GM13977 (cell line): ENCODE results near the gene ME1.

Experiments
- DNase-seq: peaks from one replicate; pipeline ENCODE4 v3.0.0; 2012; ENCODE audit warnings: low spot score
- in situ Hi-C: fragments of 300-500 bp; cut with MboI; formaldehyde crosslinking; loops from one replicate; pipeline ENCODE4 v1.12.0; 2022; ENCODE audit warnings: low sequenced_read_pairs, low pct_unique_long_range_greater_than_20kb, mixed read lengths, inconsistent platforms; ENCODE audit not compliant: unreplicated experiment
- TF ChIP-seq, protein P1 (sequence below): IDR thresholded peaks from 2 replicates; pipeline ENCODE4 v1.5.1; 2012; ENCODE audit warnings: mild to moderate bottlenecking, control low read depth; ENCODE audit not compliant: insufficient read depth; ENCODE audit errors: extremely low read depth, missing control alignments

Gene ME1

DNA sequence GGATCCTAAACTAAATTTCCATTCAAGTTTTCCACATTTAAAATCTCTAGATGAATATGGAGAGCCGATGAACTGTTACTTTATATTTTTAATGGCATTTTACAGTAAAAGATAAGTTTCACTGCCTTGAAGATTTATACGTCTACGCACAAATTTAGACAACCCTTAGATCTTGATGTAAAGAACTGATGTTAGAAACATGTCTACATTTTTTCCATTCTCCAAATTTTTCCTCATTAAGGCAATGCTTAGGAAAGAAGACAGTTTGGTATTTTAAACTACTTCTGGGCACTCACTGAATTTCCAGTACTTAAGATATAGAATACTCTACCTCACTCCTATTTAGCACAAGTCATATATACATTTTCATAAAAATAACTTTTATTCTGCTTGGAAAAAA lies 45.4 kb downstream of the ME1 start:
- in situ Hi-C loops = no loop called here
- DNase-seq = no peak
- TF ChIP-seq, protein P1, sequence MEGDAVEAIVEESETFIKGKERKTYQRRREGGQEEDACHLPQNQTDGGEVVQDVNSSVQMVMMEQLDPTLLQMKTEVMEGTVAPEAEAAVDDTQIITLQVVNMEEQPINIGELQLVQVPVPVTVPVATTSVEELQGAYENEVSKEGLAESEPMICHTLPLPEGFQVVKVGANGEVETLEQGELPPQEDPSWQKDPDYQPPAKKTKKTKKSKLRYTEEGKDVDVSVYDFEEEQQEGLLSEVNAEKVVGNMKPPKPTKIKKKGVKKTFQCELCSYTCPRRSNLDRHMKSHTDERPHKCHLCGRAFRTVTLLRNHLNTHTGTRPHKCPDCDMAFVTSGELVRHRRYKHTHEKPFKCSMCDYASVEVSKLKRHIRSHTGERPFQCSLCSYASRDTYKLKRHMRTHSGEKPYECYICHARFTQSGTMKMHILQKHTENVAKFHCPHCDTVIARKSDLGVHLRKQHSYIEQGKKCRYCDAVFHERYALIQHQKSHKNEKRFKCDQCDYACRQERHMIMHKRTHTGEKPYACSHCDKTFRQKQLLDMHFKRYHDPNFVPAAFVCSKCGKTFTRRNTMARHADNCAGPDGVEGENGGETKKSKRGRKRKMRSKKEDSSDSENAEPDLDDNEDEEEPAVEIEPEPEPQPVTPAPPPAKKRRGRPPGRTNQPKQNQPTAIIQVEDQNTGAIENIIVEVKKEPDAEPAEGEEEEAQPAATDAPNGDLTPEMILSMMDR = no peak

DNA sequence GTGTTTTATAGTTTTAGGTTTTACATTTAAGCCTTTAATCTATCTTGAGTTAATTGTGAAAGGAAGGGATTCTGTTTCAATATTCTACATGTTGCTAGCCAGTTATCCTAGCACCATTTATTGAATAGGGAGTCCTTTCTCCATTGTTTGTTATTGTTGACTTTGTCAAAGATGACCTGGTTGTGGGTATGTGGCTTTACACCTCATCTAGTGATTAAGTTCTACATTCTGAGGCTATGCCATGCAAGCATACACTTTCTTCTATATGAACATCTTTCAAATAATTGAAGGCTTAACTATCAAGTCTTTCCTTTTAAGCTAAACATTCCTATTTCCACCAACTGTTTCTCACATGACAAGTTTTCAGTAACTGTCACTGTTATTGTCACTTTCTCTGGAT lies 46.1 kb downstream of the ME1 start:
- no peak for DNase-seq
- in situ Hi-C loops = no loop called here
- TF ChIP-seq, protein P1 = no peak

DNA sequence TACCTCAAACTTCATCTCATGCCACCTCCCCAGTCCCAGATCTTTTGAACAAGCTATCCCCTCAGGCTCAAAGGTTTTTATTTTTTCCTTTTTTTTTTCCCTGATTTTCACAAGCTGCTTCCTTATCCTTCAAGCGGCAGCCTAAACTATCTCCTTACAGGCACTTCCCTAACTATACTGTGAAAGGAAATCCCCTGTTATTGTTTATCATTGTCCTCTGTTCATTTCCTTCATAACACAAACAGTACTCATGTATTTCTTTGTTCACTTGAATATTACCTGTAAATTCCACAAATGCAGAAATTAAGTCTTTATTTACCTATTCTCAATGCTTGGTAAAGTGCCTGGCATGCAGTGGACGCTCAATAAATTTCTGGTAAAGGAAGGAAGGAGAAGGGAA lies 48.9 kb downstream of the ME1 start:
- TF ChIP-seq, protein P1 = no peak
- in situ Hi-C loops = no loop called here
- no peak for DNase-seq

DNA sequence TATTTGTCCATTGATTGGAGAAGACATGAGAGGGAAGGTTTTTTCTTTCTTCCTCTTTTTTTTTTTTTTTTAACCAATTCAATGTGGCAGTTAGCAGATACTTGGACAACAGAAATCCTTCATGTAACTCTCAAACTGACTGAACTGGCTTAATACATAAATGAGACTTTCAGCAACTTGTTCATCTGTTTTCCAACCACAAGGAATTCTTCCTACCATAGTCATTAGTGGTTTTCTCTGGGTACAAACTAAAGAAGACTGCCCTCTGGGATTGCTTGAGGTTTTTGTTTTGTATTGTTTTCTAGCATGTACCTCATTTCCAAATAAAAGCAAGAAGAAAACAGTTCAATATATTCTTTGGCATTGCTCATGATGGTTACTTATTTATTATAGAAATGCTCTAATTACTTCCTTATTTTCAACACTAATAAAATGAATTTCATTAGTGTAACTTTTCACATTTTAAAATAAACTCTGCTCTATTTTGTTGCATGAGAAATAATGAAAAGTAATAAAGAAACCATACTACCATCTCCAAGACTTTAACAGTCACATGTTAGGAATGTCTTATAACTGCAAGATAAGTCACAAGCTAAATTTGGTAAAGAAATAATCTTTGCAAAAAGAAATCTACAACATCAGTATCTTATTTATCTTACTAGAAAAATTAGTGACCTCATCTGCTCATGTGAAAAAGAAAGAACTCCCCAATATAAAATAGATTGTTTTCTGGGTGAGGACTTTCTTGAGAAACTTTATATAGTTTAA lies 52.0 kb downstream of the ME1 start:
- in situ Hi-C loops = no loop called here
- no peak for DNase-seq
- TF ChIP-seq, protein P1 = no peak

DNA sequence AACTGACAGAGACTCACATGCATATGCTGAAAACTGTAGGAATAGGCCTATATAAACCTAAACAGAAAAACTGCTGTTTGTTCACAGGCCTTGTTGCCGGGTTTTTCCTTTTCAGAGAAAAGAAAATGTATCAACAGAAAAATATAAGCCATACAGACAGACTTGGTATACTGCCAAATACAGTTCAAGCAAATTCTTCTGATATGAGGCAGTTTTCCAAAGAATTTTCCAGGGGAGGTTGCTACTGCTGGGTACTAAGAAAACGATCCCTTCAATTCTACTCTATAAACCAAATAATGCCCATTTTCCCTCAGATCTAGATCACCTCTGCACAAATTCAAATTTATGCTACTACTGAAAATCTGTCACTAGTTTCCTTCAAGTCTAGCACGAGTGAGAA lies 59.4 kb downstream of the ME1 start:
- in situ Hi-C loops = no loop called here
- TF ChIP-seq, protein P1 = no peak
- DNase-seq = no peak

DNA sequence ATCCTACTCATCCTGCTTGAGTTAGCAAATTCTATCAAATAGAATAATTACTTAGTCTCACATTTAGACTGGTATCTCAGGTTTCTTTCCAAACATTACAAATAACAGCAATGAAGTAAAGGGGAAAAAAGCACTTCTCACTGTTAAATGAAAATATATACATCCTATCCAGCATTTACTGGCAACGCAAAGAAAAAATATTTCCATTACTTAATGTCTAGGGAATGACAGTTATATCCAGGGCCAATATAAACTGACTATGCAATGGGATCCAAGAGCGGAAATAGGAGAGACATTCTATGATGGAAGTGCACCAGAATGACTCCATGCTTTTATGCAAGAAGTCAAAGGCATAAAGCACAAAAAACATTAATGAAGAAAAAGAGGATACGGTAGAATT lies 60.3 kb downstream of the ME1 start:
- in situ Hi-C loops = no loop called here
- TF ChIP-seq, protein P1 = no peak
- DNase-seq = no peak
